T-helper 17 cell (primary cell): Measurements from ENCODE around the gene SLC25A51. TPM values are rescaled to one million over a fixed set of nuclear protein-coding genes. Genes with fewer than 3 reads are reported as not detected.

Experiments
- ATAC-seq: fragments of 150-1000 bp; cut with Tn5 transposase; 2 replicates; pipeline ENCODE4 v1.10.0; 2021; ENCODE audit warnings: mild to moderate bottlenecking, moderate library complexity
- DNase-seq, 3 donors: peaks; one replicate each; pipeline versions ENCODE4 v3.0.0 to v3.0.0-alpha.2; 2020 to 2021
- H3K9me3 ChIP-seq: one replicate; pipeline ENCODE4 v1.7.0; 2013; ENCODE audit warnings: low read length, mild to moderate bottlenecking; ENCODE audit not compliant: control insufficient read depth, poor library complexity, severe bottlenecking
- H3K27ac Mint-ChIP-seq: one replicate; pipeline ENCODE4 v1.8.0; 2022; ENCODE audit warnings: mild to moderate bottlenecking, moderate library complexity, mixed read lengths
- H3K27me3 Mint-ChIP-seq: one replicate; pipeline ENCODE4 v1.8.0; 2022; ENCODE audit warnings: mixed read lengths
- H3K36me3 Mint-ChIP-seq: one replicate; pipeline ENCODE4 v1.8.0; 2022; ENCODE audit warnings: low read depth, mixed read lengths
- H3K4me1 Mint-ChIP-seq: one replicate; pipeline ENCODE4 v1.8.0; 2022; ENCODE audit warnings: mild to moderate bottlenecking, mixed read lengths
- H3K4me3 Mint-ChIP-seq: one replicate; pipeline ENCODE4 v1.8.0; 2022; ENCODE audit warnings: mild to moderate bottlenecking, moderate library complexity, mixed read lengths
- total RNA-seq, 4 donors: library from RNA in 2 of 4; stranded (reverse) in 2 of 4; gene quantifications; one replicate each; pipeline ENCODE4 v1.2.3 and lab custom pipeline; 2022 to 2026

The SLC25A51 gene
- total RNA-seq, 2 donors from 2014 or later: 23.5 to 26.4 TPM

DNA sequence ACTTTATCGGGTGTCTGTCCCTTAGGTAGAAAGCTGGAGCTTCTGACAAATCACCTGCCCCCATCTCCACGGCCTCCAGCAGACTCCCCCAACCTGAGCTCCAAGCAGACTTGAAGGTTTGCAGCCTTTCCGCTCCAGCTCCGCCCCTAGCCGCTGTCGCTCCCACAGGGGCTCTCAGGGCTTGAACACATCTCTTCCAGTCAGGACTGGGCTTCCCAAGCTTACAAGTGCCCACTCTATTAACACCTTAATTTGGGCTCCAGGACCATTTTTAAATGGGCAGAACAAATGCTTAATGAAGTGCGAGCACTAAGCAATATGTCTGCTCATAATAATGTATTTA, 17.2 kb upstream of the SLC25A51 start:
- H3K27ac Mint-ChIP-seq: peak overlapping the region; percentile 21
- H3K9me3 ChIP-seq: no peaks in the 10 kb centered on the region
- peaks cover 8% of the 10 kb centered on the region for H3K4me1 Mint-ChIP-seq
- H3K4me3 Mint-ChIP-seq: no peak overlapping the region
- no peak for DNase-seq
- H3K27me3 Mint-ChIP-seq: peaks cover 14% of the 10 kb centered on the region
- H3K36me3 Mint-ChIP-seq: no peaks in the 10 kb centered on the region
- ATAC-seq: no peak

DNA sequence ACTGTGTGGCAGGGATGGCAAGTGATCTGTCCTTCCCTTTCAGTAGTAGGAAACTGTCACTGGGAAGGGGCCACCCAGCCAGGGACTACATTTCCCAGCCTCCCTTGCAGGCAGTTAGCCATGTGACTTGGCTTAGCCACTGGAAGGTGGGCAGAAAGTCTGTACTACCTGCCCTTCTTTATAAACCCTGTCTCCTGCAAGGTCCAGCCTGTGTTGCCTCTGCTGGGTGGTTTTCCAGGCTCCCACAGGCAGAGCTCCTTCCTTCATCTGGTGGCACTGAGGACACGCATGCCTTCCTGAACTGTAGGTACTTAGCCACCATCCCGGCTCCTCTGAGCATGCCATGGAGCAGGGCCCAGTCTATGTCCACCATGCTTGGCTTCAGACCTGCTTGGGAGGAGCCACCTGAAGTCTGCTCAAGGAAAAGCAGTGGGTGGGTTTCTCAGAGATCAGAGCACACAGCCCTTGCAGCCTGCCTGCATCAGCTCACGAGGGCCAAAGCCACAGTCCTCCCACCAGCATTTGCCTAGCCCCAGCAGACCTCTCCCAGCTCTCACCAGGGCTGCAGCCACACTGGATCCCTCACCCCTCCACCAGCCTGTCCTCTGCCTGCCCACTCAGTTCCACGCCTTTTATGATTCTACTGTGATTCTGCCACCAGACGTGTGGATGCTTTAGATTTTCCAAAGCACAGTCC, 16.7 kb upstream of the SLC25A51 start:
- Mint-ChIP-seq H3K27ac (peak overlapping the region; percentile 21), H3K27me3 (peaks cover 9% of the 10 kb centered on the region), H3K36me3 (no peaks in the 10 kb centered on the region), H3K4me3 (no peak overlapping the region), H3K4me1 (peaks cover 8% of the 10 kb centered on the region)
- ATAC-seq (peak; percentile 33), DNase-seq (no peak)
- H3K9me3 ChIP-seq: no peaks in the 10 kb centered on the region

DNA sequence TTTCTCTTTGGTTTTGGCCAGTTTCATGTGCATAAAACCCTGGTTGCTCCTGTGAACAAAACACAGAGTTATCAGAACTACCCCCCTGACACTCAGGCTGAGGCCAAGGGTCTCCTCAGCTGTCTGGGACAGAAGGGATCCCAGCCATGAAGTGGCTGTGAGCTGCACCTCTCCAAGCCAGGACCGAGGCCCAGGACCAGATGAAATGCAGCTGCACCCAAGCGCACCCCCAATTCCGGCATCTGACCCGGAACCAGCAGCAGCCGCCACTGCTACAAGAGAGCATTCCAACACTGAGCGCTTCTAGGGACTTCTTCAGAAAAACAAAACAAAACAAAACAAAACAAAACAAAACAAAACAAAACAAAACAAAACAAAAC, 16.0 kb upstream of the SLC25A51 start:
- no peak overlapping the region for H3K4me3 Mint-ChIP-seq
- H3K4me1 Mint-ChIP-seq: peaks cover 6% of the 10 kb centered on the region

DNA sequence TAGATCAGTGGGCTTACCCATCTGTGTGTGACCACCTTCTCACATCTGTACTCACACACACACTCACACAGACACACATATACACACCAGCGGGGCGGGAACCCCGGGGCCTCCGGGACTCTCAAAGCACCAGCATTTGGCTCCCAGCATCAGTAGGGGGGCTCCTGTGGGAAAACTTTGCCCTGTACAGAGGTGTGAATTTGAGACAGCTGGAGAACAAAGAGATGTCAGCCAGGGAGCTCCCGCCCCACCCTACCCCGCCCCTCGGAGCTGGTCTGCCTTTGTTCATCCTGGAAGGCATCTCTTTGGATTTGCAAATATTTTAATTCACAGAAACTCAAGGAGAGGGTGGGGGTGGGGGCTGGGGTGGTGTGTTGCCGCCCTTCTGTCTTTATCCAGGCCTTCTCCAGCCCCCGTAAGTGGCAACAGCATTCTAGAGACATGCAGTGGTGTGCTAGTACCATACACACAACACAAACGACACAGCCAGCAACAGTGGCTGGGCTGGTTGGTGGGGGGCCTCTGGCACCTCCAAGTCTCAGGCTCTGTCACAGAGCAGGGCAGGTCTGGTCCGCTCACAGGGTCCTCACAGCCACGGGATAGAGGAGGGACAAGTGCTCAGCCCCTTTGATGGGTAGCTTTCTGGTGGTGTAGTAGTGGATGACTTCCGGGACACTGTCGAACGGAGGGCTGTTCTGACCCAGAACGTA, 15.5 kb upstream of the SLC25A51 start:
- Mint-ChIP-seq H3K4me3 (no peak overlapping the region), H3K27me3 (no peaks in the 10 kb centered on the region), H3K4me1 (peaks cover 6% of the 10 kb centered on the region), H3K36me3 (no peaks in the 10 kb centered on the region), H3K27ac (no peak overlapping the region)
- ATAC-seq (no peak), DNase-seq (no peak)
- no peaks in the 10 kb centered on the region for H3K9me3 ChIP-seq

More for the DNA sequence above, 16.0 kb upstream of the SLC25A51 start:
- Mint-ChIP-seq H3K27ac (no peak overlapping the region), H3K36me3 (no peaks in the 10 kb centered on the region), H3K27me3 (peaks cover 2% of the 10 kb centered on the region)
- no peak for ATAC-seq
- DNase-seq: no peak
- H3K9me3 ChIP-seq: no peaks in the 10 kb centered on the region

DNA sequence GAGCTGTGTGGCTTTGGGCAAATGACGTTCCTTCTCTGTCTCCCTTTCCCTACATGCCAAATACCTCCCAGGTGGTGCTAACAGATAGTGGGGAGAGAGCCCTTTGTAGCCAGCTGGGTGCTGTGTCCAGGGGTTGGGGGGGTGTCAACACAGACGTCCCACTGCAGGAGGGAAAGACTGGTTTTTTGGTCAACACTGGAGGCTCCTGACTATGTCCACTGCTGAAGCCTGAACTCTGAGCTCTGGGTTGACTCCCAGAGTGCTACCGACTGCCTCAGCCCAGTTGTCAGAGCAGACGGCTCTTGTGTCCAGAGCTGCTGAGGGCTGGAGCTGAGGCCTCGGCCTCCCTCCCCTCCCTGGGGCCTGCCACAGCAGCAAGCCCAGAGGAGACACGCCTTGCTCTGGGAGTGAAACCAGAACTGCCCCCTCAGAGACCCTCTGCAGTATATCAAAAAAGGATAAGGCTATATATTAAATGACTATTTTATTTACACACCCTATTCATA, 14.8 kb upstream of the SLC25A51 start:
- no peak overlapping the region for H3K4me3 Mint-ChIP-seq
- H3K27ac Mint-ChIP-seq: no peak overlapping the region
- H3K27me3 Mint-ChIP-seq: peaks cover 3% of the 10 kb centered on the region
- no peak for DNase-seq
- no peaks in the 10 kb centered on the region for H3K36me3 Mint-ChIP-seq
- H3K4me1 Mint-ChIP-seq: peaks cover 6% of the 10 kb centered on the region
- no peak for ATAC-seq
- no peaks in the 10 kb centered on the region for H3K9me3 ChIP-seq

DNA sequence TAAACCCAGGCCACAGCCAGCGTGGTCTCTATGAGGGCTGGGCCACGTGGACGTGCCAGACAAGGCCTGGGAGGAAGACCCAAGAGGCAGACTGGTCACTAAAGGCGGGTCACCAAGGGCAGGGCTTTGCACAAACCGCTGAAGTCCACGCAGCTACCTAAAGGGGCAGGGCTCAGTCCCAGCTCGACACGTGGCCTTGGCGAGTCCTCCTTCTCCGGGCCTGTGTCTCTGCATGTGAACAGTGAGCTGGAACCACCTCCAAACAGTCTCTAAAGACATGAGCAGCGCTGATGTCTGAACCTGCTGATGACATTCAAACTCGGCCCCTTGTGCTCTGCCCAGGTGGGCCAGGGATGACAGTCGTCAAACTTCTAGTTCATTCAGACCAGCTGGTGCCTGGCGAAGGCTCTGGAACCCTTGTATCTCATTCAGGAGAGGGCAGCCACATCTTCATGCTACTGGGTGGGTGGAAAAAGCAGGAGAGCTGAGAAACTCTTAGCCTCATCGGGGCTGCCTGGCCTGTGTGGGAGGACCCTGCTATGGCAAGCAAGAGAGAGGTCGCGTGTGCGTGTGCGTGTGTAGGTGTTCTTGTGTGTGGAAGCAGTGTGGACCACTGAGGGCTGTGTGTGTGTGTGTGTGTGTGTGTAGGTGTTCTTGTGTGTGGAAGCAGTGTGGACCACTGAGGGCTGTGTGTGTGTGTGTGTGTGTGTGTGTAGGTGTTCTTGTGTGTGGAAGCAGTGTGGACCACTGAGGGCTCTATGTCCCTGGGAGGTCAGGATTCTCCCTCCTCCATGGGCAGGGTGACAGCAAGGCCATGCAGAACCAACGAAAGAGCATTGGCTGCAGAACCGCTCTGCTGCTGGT, 14.1 kb upstream of the SLC25A51 start:
- no peak overlapping the region for H3K27ac Mint-ChIP-seq
- no peaks in the 10 kb centered on the region for H3K36me3 Mint-ChIP-seq
- ATAC-seq: no peak
- H3K4me3 Mint-ChIP-seq: no peak overlapping the region
- DNase-seq: no peak
- H3K27me3 Mint-ChIP-seq: peaks cover 8% of the 10 kb centered on the region
- H3K9me3 ChIP-seq: no peaks in the 10 kb centered on the region
- H3K4me1 Mint-ChIP-seq: peaks cover 10% of the 10 kb centered on the region

DNA sequence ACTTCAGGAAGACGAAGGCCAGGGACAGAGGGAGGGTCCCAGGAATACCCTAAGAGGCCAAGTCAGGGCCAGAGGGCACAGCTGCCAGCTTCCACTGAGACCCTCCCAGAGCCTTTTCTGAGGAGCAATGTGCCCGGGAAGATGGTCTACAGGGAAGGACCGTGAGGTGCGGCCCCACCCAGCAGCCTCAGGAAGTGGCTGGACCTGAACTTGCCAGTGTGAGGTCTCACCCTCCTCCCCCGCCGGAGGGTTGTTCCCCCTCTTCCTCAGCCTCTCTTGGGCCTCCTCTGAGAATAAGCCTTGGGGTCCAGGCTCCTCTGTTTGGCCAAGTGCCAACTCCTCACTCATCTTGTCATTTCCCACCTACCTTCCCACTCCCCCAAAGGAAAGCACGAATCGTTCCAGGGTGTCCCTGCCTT, 13.4 kb upstream of the SLC25A51 start:
- no peaks in the 10 kb centered on the region for H3K36me3 Mint-ChIP-seq
- no peak for ATAC-seq
- no peaks in the 10 kb centered on the region for H3K9me3 ChIP-seq
- H3K4me3 Mint-ChIP-seq: no peak overlapping the region
- H3K27ac Mint-ChIP-seq: no peak overlapping the region
- peaks cover 8% of the 10 kb centered on the region for H3K27me3 Mint-ChIP-seq
- DNase-seq: no peak
- H3K4me1 Mint-ChIP-seq: peaks cover 10% of the 10 kb centered on the region

DNA sequence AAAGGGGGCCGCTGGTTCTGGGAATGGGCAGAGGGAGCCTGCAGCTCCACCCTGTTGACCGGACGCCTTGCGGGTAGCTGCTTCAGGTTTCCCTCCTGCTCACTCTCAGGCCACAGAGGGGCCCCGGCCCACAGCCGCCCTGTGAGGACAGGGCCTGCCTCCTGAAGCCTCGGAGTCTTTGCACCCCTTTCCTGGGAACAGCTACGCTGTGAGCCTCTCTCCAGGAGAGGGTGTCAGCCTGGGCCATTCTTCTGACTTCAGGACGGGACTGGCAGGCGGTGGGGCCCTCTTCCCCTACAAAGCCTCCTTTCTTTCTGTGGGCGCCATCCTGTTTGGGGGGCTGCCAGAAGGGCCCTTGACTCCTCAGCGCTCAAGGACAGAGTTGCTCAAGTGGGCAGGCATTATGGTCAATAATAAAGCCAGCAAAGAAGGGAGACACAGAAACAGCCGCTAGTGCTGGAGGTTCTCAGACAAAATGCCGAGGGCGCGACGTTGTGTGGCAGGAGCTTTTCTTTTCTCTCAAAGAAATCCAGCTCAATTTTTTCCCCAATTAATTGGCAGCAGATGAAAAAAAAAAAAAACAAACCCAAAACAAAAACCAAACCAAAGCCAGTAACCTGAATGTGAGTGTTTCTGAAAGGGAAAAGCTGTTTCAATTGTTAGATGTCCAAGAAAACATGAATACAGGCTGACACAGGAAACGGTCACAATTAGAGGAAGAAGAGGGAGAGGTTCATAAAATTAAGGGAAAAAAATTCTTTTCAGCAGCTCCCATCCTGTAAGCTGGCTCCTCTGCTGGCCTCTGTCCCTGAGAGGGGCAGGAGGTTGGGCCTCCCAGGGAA, 12.8 kb upstream of the SLC25A51 start:
- H3K9me3 ChIP-seq: no peaks in the 10 kb centered on the region
- Mint-ChIP-seq H3K27ac (no peak overlapping the region), H3K4me1 (peaks cover 6% of the 10 kb centered on the region), H3K4me3 (no peak overlapping the region), H3K36me3 (no peaks in the 10 kb centered on the region), H3K27me3 (peaks cover 8% of the 10 kb centered on the region)
- DNase-seq: no peak
- ATAC-seq: no peak

DNA sequence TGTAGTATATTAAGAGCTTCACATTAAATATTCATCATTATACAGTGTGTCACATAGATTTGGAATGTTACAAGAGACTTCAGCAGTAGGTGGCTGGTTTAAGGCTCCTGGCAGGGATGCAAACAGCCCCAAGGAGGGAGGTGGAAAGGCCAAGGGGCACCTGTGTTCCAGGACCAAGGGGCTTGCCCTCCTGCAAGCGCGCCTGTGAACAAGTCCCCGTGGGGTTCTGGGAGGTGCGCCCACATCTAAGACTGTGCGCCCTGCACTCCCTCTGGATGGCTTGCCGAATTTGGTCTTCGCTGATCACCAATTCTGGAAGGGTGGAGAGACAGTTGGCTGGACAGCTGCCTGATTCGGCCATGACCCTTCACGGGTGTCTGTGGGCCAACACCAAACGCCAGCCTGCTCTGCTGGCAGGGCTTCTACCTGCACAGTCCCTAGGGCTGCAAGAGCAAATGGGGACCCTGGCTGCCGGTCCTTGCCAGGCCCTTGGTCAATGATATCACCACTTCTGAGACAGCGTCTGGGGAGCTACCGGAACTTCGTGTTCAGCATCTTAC, 12.1 kb upstream of the SLC25A51 start:
- no peaks in the 10 kb centered on the region for H3K9me3 ChIP-seq
- peaks cover 8% of the 10 kb centered on the region for H3K27me3 Mint-ChIP-seq
- ATAC-seq: no peak
- H3K36me3 Mint-ChIP-seq: no peaks in the 10 kb centered on the region
- no peak overlapping the region for H3K27ac Mint-ChIP-seq
- DNase-seq: no peak
- no peak overlapping the region for H3K4me3 Mint-ChIP-seq
- peaks cover 4% of the 10 kb centered on the region for H3K4me1 Mint-ChIP-seq

DNA sequence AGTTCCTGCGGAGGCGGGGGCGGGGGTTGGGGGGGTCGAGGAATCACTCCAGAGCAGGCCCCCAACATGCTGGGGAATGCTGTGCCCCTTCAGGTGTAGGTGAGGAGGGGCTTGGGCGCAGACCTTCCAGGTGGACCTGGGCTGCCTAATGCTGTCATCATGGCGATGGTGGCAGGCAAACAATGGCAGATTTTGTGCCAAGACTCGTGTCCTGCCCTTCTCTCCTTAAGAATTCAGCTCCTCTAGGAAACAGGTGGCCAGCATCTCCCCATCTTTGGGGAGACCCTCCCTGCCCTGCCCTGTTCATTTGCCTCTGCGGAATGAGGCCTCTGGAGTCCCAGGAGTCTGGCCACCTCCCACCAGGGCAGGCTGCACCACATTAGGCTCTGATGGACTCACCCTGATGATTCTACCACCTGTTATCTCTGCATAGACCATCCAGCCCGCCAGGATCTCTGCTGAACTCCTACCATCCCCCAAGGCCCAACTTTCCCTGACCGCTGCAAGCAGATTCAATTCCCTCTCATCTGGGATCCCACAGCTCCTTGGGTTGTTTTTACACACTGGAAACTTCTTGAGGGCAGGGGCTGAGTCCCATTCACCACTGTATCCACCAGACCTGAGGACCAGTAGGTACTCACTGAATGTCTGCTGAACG, 10.9 kb upstream of the SLC25A51 start:
- H3K27ac Mint-ChIP-seq: no peak overlapping the region
- H3K4me1 Mint-ChIP-seq: peaks cover 4% of the 10 kb centered on the region
- no peaks in the 10 kb centered on the region for H3K36me3 Mint-ChIP-seq
- no peak for ATAC-seq
- H3K9me3 ChIP-seq: no peaks in the 10 kb centered on the region
- H3K27me3 Mint-ChIP-seq: peaks cover 8% of the 10 kb centered on the region
- no peak overlapping the region for H3K4me3 Mint-ChIP-seq
- DNase-seq: no peak

DNA sequence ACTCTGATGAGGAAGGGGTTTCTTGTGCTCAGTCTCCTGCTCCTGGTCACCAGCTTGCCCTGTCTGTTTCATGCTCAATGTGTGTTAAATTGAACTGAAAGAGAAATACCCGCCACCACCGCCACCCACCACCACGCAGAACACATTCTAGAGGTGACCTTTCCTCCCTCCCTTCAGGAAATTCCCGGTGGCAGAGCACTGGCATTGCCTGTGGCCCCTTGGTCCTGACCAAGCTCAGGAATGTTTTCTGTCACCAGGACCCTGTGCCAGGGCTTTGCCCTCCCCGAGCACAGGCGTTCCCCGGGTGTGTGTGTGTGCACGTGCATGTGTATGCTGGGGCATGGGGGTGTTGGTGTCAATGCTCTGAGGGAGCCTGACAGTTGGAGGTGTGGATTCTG, 10.2 kb upstream of the SLC25A51 start:
- H3K27ac Mint-ChIP-seq: no peak overlapping the region
- peaks cover 4% of the 10 kb centered on the region for H3K4me1 Mint-ChIP-seq
- H3K27me3 Mint-ChIP-seq: peaks cover 8% of the 10 kb centered on the region
- no peak overlapping the region for H3K4me3 Mint-ChIP-seq
- H3K9me3 ChIP-seq: no peaks in the 10 kb centered on the region
- ATAC-seq: no peak
- H3K36me3 Mint-ChIP-seq: no peaks in the 10 kb centered on the region
- no peak for DNase-seq
